ENCODE measurements around the gene TRPV4.

TRPV4 gene

DNA sequence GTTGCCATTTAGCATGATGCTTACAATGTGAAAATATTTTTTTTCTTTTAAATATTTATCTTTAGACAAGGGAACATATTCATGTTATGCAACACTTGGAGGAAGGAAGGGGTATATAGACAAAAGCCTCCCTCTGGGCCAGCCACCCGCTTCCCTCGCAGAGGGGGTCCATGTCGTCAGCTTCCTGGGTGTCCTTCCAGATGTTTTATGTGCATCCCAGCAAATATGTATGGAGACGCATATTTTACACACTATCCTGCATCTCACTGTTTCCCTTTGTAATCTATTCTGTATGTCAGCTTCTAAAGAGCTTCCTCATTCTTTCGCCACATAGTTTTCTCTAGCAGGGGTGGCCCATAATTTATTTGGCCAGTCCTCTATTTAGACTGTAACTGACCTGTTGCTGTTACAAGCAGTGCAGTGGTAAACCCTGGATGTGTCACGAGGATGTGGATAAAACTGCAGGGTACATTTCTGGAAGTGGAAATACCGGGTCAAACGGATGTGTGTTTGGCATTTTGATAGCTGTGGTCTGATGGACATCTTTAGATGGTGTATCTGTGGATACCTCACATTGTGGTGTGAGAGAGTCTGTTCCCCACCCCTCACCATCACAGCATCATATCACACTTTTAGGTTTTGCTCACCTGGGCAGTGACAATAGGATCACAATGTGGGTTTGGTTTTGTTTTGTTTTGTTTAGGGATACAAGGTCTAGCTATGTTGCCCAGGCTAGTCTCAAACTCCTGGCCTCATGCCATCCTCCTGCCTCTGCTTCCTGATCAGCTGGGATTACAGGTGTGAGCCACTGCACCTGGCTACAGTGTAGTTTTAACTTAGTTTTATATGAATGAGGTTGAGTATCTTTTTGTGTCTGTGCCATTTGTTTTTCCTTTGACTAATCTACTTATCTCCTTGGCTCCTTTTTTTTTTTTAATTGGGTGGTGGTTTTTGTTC lies 87.9 kb downstream of the TRPV4 start:
- Histone ChIP-seq H3K4me3 (no peak overlapping the region), H3K9me3 (ENCODE audit: low read depth, low read length) (no peaks in the 10 kb centered on the region), H3K36me3 (ENCODE audit: insufficient read depth, low read length) (no peaks in the 10 kb centered on the region), H3K9ac (ENCODE audit: insufficient read length) (no peak overlapping the region), H3K27ac (no peak overlapping the region)
- TF ChIP-seq POLR2AphosphoS5 (IDR thresholded peaks at IDR 0.05; ENCODE audit: borderline replicate concordance, low read depth, low read length) (no peak), FOXP2 (optimal IDR thresholded peaks at IDR 0.05; ENCODE audit: control extremely low read depth, extremely low read length, insufficient read depth) (no peak), EZH2 (IDR thresholded peaks at IDR 0.05) (no peak)
- peak; percentile 14 for DNase-seq (ENCODE audit: low read depth, low spot score)

DNA sequence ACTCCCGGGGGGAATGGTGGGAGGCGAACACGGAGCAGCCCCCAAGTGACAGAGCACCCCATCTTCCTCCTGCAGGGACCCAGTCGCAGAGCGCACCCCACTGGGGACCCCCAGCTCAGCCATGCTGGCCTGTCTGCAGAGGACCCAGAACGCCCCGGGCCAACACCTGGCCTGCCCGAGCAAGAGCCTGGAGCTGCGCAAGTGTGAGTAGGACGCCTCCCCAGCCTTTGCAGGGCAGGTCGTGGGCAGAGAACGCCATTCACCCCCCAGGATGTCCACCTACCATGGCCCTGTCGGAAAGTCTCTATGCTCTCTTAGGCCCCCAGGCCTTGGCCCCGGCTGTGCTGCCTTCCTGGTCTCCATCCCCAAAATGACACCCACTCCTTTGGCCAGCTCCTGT lies 89.2 kb downstream of the TRPV4 start:
- no peak overlapping the region for H3K4me3 ChIP-seq
- no peak overlapping the region for H3K27ac ChIP-seq
- no peak overlapping the region for H3K9ac ChIP-seq (ENCODE audit: insufficient read length)
- no peaks in the 10 kb centered on the region for H3K36me3 ChIP-seq (ENCODE audit: insufficient read depth, low read length)
- TF ChIP-seq POLR2AphosphoS5 (IDR thresholded peaks at IDR 0.05; ENCODE audit: borderline replicate concordance, low read depth, low read length), result no peak
- TF ChIP-seq FOXP2 (optimal IDR thresholded peaks at IDR 0.05; ENCODE audit: control extremely low read depth, extremely low read length, insufficient read depth), result no peak
- TF ChIP-seq EZH2 (IDR thresholded peaks at IDR 0.05), result no peak
- DNase-seq (ENCODE audit: low read depth, low spot score), result no peak
- H3K9me3 ChIP-seq (ENCODE audit: low read depth, low read length), result no peaks in the 10 kb centered on the region

DNA sequence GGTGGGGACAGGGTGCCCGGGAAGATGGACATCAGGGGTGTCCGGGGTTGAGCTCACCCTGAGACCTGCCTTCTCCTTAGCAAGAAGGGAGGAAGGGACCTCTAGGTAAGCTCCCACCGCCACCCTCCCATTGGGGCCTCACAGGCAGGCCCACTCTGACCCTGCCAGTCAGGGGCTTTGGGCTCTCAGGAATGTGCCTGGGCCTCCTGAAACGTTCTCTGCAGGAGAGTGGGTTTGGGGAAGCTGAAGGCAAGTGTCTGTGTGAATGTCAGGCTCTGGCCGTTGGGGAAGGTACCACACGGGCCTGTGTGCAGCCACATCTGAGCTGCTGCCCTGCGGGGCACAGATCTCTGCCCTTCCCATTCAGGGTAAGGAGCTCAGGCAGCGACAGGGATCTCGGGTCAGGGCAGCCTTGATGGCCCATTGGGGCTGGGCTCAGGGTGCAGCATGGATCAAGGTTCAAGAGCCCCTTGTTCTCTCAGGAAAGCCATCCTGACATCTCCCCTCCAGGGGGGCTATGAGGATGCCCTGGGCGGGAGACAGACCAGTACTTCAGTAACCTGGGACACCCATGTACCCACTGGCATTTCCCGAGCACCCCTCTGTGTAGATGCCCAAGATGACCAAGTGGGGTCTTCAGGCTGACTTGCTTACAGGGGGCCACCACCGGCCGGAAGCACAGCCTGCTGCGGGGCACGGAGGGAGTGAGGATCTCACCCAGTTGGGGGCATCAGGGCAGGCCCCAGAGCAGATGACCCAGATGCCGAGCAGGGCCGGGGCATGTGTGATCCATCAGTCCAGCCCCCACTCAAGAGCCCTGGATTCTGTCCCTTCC lies 89.9 kb downstream of the TRPV4 start:
- no peak for DNase-seq (ENCODE audit: low read depth, low spot score)

DNA sequence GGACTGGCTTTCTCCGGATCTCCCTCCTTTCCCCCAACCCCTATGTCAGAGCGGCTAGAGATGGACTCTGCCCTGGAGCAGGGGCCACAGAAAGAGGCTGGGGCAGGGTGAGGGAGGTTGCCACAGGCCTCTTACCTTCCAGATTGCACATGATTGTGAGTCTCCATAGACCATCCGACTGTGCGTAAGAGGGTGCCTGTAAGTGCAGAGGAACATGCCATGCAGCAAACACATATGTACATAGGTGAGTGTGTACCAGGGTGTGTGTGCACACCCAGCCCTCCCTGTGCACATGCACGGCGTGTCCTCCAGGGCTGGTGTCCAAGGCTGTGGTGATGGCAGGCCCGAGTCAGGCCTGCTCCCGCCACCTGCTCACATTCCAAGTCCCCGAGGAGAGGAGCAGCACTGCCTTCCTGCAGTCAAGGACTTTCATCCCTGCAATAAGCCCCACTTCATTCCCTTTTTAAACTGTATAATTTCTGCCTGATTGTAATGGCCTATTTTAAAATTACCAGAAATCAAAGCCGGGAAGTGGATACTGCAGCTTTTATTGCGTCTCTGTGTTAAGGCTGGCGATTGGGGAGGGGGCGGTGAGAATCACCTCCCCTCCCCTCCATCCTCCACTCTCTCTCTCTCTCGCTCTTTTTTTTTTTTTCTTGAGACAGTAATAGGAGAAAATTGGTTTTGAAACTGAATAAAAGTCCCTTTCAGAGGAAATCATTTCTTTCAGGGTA lies 91.1 kb downstream of the TRPV4 start:
- Histone ChIP-seq H3K9ac (ENCODE audit: insufficient read length) (no peak overlapping the region), H3K27ac (no peak overlapping the region), H3K4me3 (no peak overlapping the region), H3K36me3 (ENCODE audit: insufficient read depth, low read length) (no peaks in the 10 kb centered on the region), H3K9me3 (ENCODE audit: low read depth, low read length) (no peaks in the 10 kb centered on the region)
- no peak for DNase-seq (ENCODE audit: low read depth, low spot score)
- TF ChIP-seq POLR2AphosphoS5 (IDR thresholded peaks at IDR 0.05; ENCODE audit: borderline replicate concordance, low read depth, low read length) (no peak), FOXP2 (optimal IDR thresholded peaks at IDR 0.05; ENCODE audit: control extremely low read depth, extremely low read length, insufficient read depth) (no peak), EZH2 (IDR thresholded peaks at IDR 0.05) (no peak)

More for the DNA sequence above, 89.9 kb downstream of the TRPV4 start:
- H3K9me3 ChIP-seq (ENCODE audit: low read depth, low read length), result no peaks in the 10 kb centered on the region
- no peak overlapping the region for H3K27ac ChIP-seq
- no peaks in the 10 kb centered on the region for H3K36me3 ChIP-seq (ENCODE audit: insufficient read depth, low read length)
- no peak overlapping the region for H3K4me3 ChIP-seq
- no peak overlapping the region for H3K9ac ChIP-seq (ENCODE audit: insufficient read length)
- TF ChIP-seq EZH2 (IDR thresholded peaks at IDR 0.05), result no peak
- TF ChIP-seq FOXP2 (optimal IDR thresholded peaks at IDR 0.05; ENCODE audit: control extremely low read depth, extremely low read length, insufficient read depth), result no peak
- TF ChIP-seq POLR2AphosphoS5 (IDR thresholded peaks at IDR 0.05; ENCODE audit: borderline replicate concordance, low read depth, low read length), result no peak

DNA sequence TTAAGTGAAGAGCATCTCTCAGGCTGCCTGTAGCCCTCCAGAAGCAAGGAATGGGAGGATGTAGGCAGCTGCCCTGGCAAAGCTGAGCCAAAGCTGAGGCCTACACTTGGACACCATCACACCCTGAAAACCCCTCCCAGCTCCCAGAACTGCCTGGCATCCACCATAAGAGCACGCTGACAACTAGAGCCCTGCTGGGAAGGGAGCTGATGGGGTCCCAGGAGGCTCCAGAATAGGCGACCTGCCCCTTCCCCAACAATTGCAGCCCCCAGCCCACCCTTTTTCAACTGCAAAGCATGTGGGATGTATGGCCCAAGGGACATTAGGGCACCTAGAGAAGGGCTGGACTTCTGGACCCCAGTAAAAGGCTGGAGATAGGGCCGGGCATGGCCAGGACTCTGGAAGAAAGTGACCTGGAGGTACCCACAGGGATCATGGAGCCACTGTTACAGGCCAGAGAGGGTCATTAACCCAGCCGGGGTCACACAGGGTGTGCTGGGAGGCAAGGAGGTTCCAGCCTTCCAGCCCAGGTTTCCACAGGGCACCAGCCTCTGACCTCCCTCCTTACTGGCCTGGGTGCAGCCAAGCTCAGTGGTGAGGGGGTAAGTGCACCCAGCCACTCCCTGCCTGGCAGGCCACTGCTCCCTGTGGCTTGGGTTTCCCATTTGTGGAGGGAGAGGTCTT lies 91.8 kb downstream of the TRPV4 start:
- no peak for TF ChIP-seq FOXP2 (optimal IDR thresholded peaks at IDR 0.05; ENCODE audit: control extremely low read depth, extremely low read length, insufficient read depth)
- no peak for TF ChIP-seq POLR2AphosphoS5 (IDR thresholded peaks at IDR 0.05; ENCODE audit: borderline replicate concordance, low read depth, low read length)
- TF ChIP-seq EZH2 (IDR thresholded peaks at IDR 0.05), result no peak
- Histone ChIP-seq H3K9me3 (ENCODE audit: low read depth, low read length) (no peaks in the 10 kb centered on the region), H3K9ac (ENCODE audit: insufficient read length) (no peak overlapping the region), H3K4me3 (no peak overlapping the region), H3K27ac (no peak overlapping the region), H3K36me3 (ENCODE audit: insufficient read depth, low read length) (no peaks in the 10 kb centered on the region)
- no peak for DNase-seq (ENCODE audit: low read depth, low spot score)

DNA sequence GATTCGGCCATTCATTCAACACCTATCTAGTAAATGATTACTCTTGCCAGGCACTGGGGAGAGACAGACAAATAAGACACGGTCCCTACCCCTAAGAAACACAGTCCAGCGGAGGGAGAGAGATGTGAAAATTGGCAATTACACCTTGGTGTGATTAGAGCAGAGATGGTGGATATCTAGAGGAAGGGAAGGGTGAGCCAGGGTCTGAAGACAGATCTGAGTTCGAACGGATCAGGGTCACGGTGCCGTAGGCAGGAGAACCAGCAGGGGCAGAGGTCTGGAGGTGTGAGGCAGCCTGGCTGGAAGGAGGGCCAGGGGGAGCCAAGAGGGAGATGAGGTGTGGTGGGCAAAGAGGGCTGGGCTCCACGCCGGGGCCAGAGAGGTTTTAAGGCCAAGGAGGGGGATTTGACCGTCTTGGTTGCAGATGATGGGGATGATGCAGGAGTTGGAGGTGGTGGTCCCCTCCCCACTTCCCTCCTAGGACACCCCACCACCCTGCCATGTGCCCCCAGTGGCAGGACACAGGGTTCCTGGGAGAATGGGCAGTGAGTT lies 92.4 kb downstream of the TRPV4 start:
- no peak overlapping the region for H3K27ac ChIP-seq
- no peaks in the 10 kb centered on the region for H3K36me3 ChIP-seq (ENCODE audit: insufficient read depth, low read length)

More for the DNA sequence above, 92.4 kb downstream of the TRPV4 start:
- no peak overlapping the region for H3K4me3 ChIP-seq
- no peak for TF ChIP-seq POLR2AphosphoS5 (IDR thresholded peaks at IDR 0.05; ENCODE audit: borderline replicate concordance, low read depth, low read length)
- TF ChIP-seq FOXP2 (optimal IDR thresholded peaks at IDR 0.05; ENCODE audit: control extremely low read depth, extremely low read length, insufficient read depth), result no peak
- TF ChIP-seq EZH2 (IDR thresholded peaks at IDR 0.05), result no peak
- DNase-seq (ENCODE audit: low read depth, low spot score), result no peak
- H3K9me3 ChIP-seq (ENCODE audit: low read depth, low read length), result no peaks in the 10 kb centered on the region
- no peak overlapping the region for H3K9ac ChIP-seq (ENCODE audit: insufficient read length)

All from SK-N-MC (cell line).